Ishikawa (cell line): ENCODE measurements around the gene B4GALT6.

Source experiments
- RAD21 ChIP-seq: IDR thresholded peaks from 2 replicates; pipeline ENCODE4 v1.6.1; 2012; ENCODE audit warnings: low read depth
- TAF1 ChIP-seq: IDR thresholded peaks from 2 replicates; pipeline ENCODE4 v1.6.1; 2012; ENCODE audit warnings: low read depth, mild to moderate bottlenecking
- TF ChIP-seq, protein P1 (sequence below): IDR thresholded peaks from 2 replicates; pipeline ENCODE4 v1.6.1; 2012; ENCODE audit warnings: low read depth, mild to moderate bottlenecking

- no peak for TF ChIP-seq TAF1
- TF ChIP-seq, protein P1, sequence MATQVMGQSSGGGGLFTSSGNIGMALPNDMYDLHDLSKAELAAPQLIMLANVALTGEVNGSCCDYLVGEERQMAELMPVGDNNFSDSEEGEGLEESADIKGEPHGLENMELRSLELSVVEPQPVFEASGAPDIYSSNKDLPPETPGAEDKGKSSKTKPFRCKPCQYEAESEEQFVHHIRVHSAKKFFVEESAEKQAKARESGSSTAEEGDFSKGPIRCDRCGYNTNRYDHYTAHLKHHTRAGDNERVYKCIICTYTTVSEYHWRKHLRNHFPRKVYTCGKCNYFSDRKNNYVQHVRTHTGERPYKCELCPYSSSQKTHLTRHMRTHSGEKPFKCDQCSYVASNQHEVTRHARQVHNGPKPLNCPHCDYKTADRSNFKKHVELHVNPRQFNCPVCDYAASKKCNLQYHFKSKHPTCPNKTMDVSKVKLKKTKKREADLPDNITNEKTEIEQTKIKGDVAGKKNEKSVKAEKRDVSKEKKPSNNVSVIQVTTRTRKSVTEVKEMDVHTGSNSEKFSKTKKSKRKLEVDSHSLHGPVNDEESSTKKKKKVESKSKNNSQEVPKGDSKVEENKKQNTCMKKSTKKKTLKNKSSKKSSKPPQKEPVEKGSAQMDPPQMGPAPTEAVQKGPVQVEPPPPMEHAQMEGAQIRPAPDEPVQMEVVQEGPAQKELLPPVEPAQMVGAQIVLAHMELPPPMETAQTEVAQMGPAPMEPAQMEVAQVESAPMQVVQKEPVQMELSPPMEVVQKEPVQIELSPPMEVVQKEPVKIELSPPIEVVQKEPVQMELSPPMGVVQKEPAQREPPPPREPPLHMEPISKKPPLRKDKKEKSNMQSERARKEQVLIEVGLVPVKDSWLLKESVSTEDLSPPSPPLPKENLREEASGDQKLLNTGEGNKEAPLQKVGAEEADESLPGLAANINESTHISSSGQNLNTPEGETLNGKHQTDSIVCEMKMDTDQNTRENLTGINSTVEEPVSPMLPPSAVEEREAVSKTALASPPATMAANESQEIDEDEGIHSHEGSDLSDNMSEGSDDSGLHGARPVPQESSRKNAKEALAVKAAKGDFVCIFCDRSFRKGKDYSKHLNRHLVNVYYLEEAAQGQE, result no peak
- no peak for TF ChIP-seq RAD21
These were observed 105.0 kb downstream of the B4GALT6 start for GRCh38 chr18:31579375-31579774.
